GM12878 (cell line): ENCODE results near the gene FMC1. TPM values are rescaled to one million over a fixed set of nuclear protein-coding genes. Genes with fewer than 3 reads are reported as not detected.

Source experiments
- ATF3 ChIP-seq: IDR thresholded peaks from 2 replicates; pipeline ENCODE4 v1.6.1; 2011; ENCODE audit warnings: low read depth, mild to moderate bottlenecking, low read length, moderate library complexity, borderline replicate concordance; ENCODE audit errors: extremely low read depth
- BACH1 ChIP-seq: fragments of 450-650 bp; IDR thresholded peaks from 2 replicates; pipeline ENCODE4 v1.6.1; 2017; ENCODE audit warnings: mild to moderate bottlenecking, borderline replicate concordance
- BHLHE40 ChIP-seq, 2 experiments: fragments of 450-650 bp in 1 of 2; IDR thresholded peaks; 2 replicates each; pipeline ENCODE4 v1.6.1; 2011 to 2017; ENCODE audit warnings: low read depth in 2 of 2, borderline replicate concordance in 1 of 2, improper control_type of control experiment in 1 of 2, low read length in 1 of 2, mild to moderate bottlenecking in 1 of 2
- FOS ChIP-seq: IDR thresholded peaks from 3 replicates; pipeline ENCODE4 v1.6.1; 2011; ENCODE audit warnings: borderline replicate concordance; ENCODE audit not compliant: insufficient read length; ENCODE audit errors: extremely low read depth
- HDAC2 ChIP-seq: fragments of 200-600 bp; sonication (generic); IDR thresholded peaks from 2 replicates; pipeline ENCODE4 v1.6.1; 2017
- HDAC6 ChIP-seq: fragments of 200-600 bp; sonication (generic); IDR thresholded peaks from one replicate; pipeline ENCODE4 v1.8.0; 2017; ENCODE audit warnings: antibody characterized with exemption; ENCODE audit not compliant: unreplicated experiment
- JUNB ChIP-seq: IDR thresholded peaks from 2 replicates; pipeline ENCODE4 v1.6.1; 2016; ENCODE audit warnings: antibody characterized with exemption, mild to moderate bottlenecking
- KAT2A ChIP-seq: conservative IDR thresholded peaks from 2 replicates; pipeline ENCODE4 v1.6.1; 2011; ENCODE audit warnings: low read depth, low read length; ENCODE audit not compliant: control insufficient read depth
- NBN ChIP-seq: fragments of 450-650 bp; IDR thresholded peaks from 2 replicates; pipeline ENCODE4 v1.6.1; 2016
- PAX8 ChIP-seq: fragments of 450-650 bp; IDR thresholded peaks from 2 replicates; pipeline ENCODE4 v1.6.1; 2017; ENCODE audit warnings: mild to moderate bottlenecking, moderate library complexity
- PML ChIP-seq: IDR thresholded peaks from 2 replicates; pipeline ENCODE4 v1.6.1; 2012; ENCODE audit warnings: low read length, inconsistent platforms
- POLR2AphosphoS5 ChIP-seq: IDR thresholded peaks from 2 replicates; pipeline ENCODE4 v1.6.1; 2011; ENCODE audit warnings: mild to moderate bottlenecking, low read length, inconsistent platforms
- RB1 ChIP-seq: fragments of 450-650 bp; formaldehyde crosslinking; IDR thresholded peaks from 2 replicates; pipeline ENCODE4 v1.6.1; 2017; ENCODE audit warnings: mild to moderate bottlenecking, borderline replicate concordance
- RELB ChIP-seq: fragments of 450-650 bp; IDR thresholded peaks from 2 replicates; pipeline ENCODE4 v1.6.1; 2017; ENCODE audit warnings: low read depth, mild to moderate bottlenecking, moderate library complexity
- SMARCA5 ChIP-seq: fragments of 450-650 bp; IDR thresholded peaks from 2 replicates; pipeline ENCODE4 v1.6.1; 2017; ENCODE audit warnings: mild to moderate bottlenecking
- TARDBP ChIP-seq: IDR thresholded peaks from 2 replicates; pipeline ENCODE4 v1.6.1; 2016; ENCODE audit warnings: borderline replicate concordance
- TCF3 ChIP-seq: IDR thresholded peaks from 2 replicates; pipeline ENCODE4 v1.6.1; 2012; ENCODE audit warnings: low read depth, mild to moderate bottlenecking, low read length, borderline replicate concordance; ENCODE audit not compliant: insufficient read depth
- WRNIP1 ChIP-seq: IDR thresholded peaks from 2 replicates; pipeline ENCODE4 v1.6.1; 2011; ENCODE audit warnings: low read depth, low read length, improper control_type of control experiment, borderline replicate concordance
- ZBTB40 ChIP-seq: fragments of 450-650 bp; IDR thresholded peaks from 2 replicates; pipeline ENCODE4 v1.6.1; 2016; ENCODE audit warnings: mild to moderate bottlenecking, moderate library complexity, borderline replicate concordance
- ZNF622 ChIP-seq: fragments of 450-650 bp; IDR thresholded peaks from 2 replicates; pipeline ENCODE4 v1.6.1; 2017; ENCODE audit warnings: mild to moderate bottlenecking, inconsistent platforms
- ZNF687 ChIP-seq: fragments of 450-650 bp; IDR thresholded peaks from 2 replicates; pipeline ENCODE4 v1.6.1; 2017; ENCODE audit warnings: mild to moderate bottlenecking, moderate library complexity
- polyA plus RNA-seq, 11 experiments: library from polyadenylated mRNA; depleted of rRNA in 4 of 11; unstranded in 6 of 11; stranded (reverse) in 5 of 11; fragments of >200 nt; fragmentation: Nextera tagmentation in 4 of 11; fragmentation: Illumina TruSeq in 1 of 11; extraction: Ambion mirVana in 4 of 11; extraction: Trizol in 1 of 11; gene quantifications; 1 replicate in 1 of 11; 2 replicates in 10 of 11; pipeline versions ENCODE4 v1.2.1 to v1.2.3, GENCODE V29; 2011 to 2016; ENCODE audit warnings: inconsistent platforms in 2 of 11, missing spikeins in 2 of 11, low read depth in 1 of 11
- total RNA-seq, 4 experiments: library from RNA; depleted of rRNA in 3 of 4; stranded (reverse); fragments of >200 nt in 3 of 4; fragmentation: Illumina TruSeq in 1 of 4; extraction: Trizol in 1 of 4; gene quantifications; 2 replicates each; pipeline versions ENCODE4 v1.2.1 to v1.2.3, GENCODE V29; 2013 to 2021

Gene FMC1
- total and polyA plus RNA-seq, 10 of the 15 experiments (the other 5 are each of a cell fraction or from before 2014, with no cell fraction given), result 4.2 to 60.4 (median 15.6) TPM

GRCh38 chr7:139341058-139341775 is at the start of gene FMC1 (continued):
- TF ChIP-seq ZNF687 (peak; percentile 27), SMARCA5 (no peak; the same call in none of the 2 replicates), ZNF622 (no peak), TCF3 (peak; percentile 23; the same call in 1 of the 2 replicates), RB1 (peak; percentile 59; the same call in 1 of the 2 replicates), WRNIP1 (no peak), NBN (peak; percentile 89), PAX8 (0 out of 2 replicates have a peak, but pooled peaks have one; percentile 15), POLR2AphosphoS5 (peak; percentile 72), HDAC6 (no peak), RELB (peak; percentile 76), JUNB (no peak), TARDBP (peak; percentile 48; the same call in 1 of the 2 replicates), KAT2A (no peak), ZBTB40 (no peak), ATF3 (peak; percentile 5; the same call in 1 of the 2 replicates), PML (peak; percentile 86; the same call in 1 of the 2 replicates), BACH1 (peak; percentile 98), HDAC2 (no peak), BHLHE40 (IDR thresholded peaks at IDR 0.05; ENCODE audit: borderline replicate concordance in 1 of 2, low read depth in 2 of 2, low read length in 1 of 2) (peak; percentile 89 to 95), FOS (no peak)
